Neural crest cell (in vitro differentiated cells): Measurements from ENCODE around the gene OR51E2. TPM values are rescaled to one million over a fixed set of nuclear protein-coding genes. Genes with fewer than 3 reads are reported as not detected.

ENCODE experiments used
- DNase-seq: peaks from one replicate; pipeline ENCODE4 v3.0.0; 2021; ENCODE audit warnings: low read depth, mixed read lengths, low spot score
- H3K27ac Mint-ChIP-seq: one replicate; pipeline ENCODE4 v1.8.0; 2021; ENCODE audit warnings: mild to moderate bottlenecking, mixed read lengths; ENCODE audit not compliant: unreplicated experiment
- H3K27me3 Mint-ChIP-seq: 2 replicates; pipeline ENCODE4 v1.8.0; 2021; ENCODE audit warnings: low read depth, mild to moderate bottlenecking, mixed read lengths
- H3K36me3 Mint-ChIP-seq: 2 replicates; pipeline ENCODE4 v1.8.0; 2021; ENCODE audit warnings: low read depth, mild to moderate bottlenecking, mixed read lengths
- H3K4me1 Mint-ChIP-seq: 2 replicates; pipeline ENCODE4 v1.8.0; 2021; ENCODE audit warnings: mixed read lengths
- H3K4me3 Mint-ChIP-seq: one replicate; pipeline ENCODE4 v1.8.0; 2021; ENCODE audit warnings: mild to moderate bottlenecking, mixed read lengths
- H3K9me3 Mint-ChIP-seq: 2 replicates; pipeline ENCODE4 v1.8.0; 2021; ENCODE audit warnings: mixed read lengths
- CTCF ChIP-seq: fragments of 200-600 bp; sonication (generic); conservative IDR thresholded peaks from 2 replicates; pipeline ENCODE4 v1.5.0; 2021; ENCODE audit warnings: antibody characterized with exemption, mild to moderate bottlenecking
- total RNA-seq: library from RNA; stranded (reverse); gene quantifications from 2 replicates; pipeline ENCODE4 v1.2.1, GENCODE V29; 2021

Gene OR51E2
- total RNA-seq, 1 donor from 2014 or later = not detected

GRCh38 chr11:4713241-4713640 is 15.6 kb upstream of the OR51E2 start:
- Mint-ChIP-seq H3K27me3 (peaks cover 12% of the 10 kb centered on the region), H3K9me3 (peaks cover 2% of the 10 kb centered on the region), H3K4me1 (no peaks in the 10 kb centered on the region), H3K27ac (peak overlapping the region; percentile 16), H3K36me3 (no peaks in the 10 kb centered on the region), H3K4me3 (no peak overlapping the region)
- DNase-seq = no peak
- no peak for TF ChIP-seq CTCF

GRCh38 chr11:4704790-4705334 is 7.2 kb upstream of the OR51E2 start:
- Mint-ChIP-seq H3K27me3 (peaks cover 8% of the 10 kb centered on the region), H3K4me3 (no peak overlapping the region), H3K36me3 (no peaks in the 10 kb centered on the region), H3K4me1 (peaks cover 8% of the 10 kb centered on the region), H3K9me3 (peaks cover 2% of the 10 kb centered on the region), H3K27ac (no peak overlapping the region)
- DNase-seq = no peak
- no peak for TF ChIP-seq CTCF

- Mint-ChIP-seq H3K9me3 (no peaks in the 10 kb centered on the region), H3K27me3 (peaks cover 4% of the 10 kb centered on the region), H3K36me3 (no peaks in the 10 kb centered on the region), H3K4me1 (peaks cover 8% of the 10 kb centered on the region), H3K4me3 (no peak within 1 kb of the TSS), H3K27ac (no peak within 1 kb of the TSS)
- no peak for DNase-seq
- TF ChIP-seq CTCF = no peak
Measured at GRCh38 chr11:4704054-4704789, 6.6 kb upstream of the OR51E2 start, which contains the start of gene MMP26. TSS of gene MMP26 (plus strand) at chr11:4704784.

GRCh38 chr11:4700436-4700820 is 2.8 kb upstream of the OR51E2 start:
- Mint-ChIP-seq H3K4me1 (peaks cover 8% of the 10 kb centered on the region), H3K36me3 (no peaks in the 10 kb centered on the region)

GRCh38 chr11:4699697-4700435 is 2.2 kb upstream of the OR51E2 start:
- no peak overlapping the region for H3K4me3 Mint-ChIP-seq
- H3K9me3 Mint-ChIP-seq = no peaks in the 10 kb centered on the region
- no peak for DNase-seq
- TF ChIP-seq CTCF = no peak
- peaks cover 7% of the 10 kb centered on the region for H3K4me1 Mint-ChIP-seq
- H3K27ac Mint-ChIP-seq = no peak overlapping the region
- no peaks in the 10 kb centered on the region for H3K36me3 Mint-ChIP-seq
- peaks cover 2% of the 10 kb centered on the region for H3K27me3 Mint-ChIP-seq

More at GRCh38 chr11:4700436-4700820, 2.8 kb upstream of the OR51E2 start:
- H3K27ac Mint-ChIP-seq = no peak overlapping the region
- no peaks in the 10 kb centered on the region for H3K9me3 Mint-ChIP-seq
- peaks cover 2% of the 10 kb centered on the region for H3K27me3 Mint-ChIP-seq
- DNase-seq = no peak
- TF ChIP-seq CTCF = no peak
- no peak overlapping the region for H3K4me3 Mint-ChIP-seq
